GM18519 (cell line): ENCODE data around the gene CPT1C.
"Not testable (repeated sequence)": the region's sequence is repeated elsewhere in the genome, so short reads cannot be mapped to it uniquely, and the experiment has no call there.

Experiments used
- ATAC-seq: cut with Tn5 transposase; IDR thresholded peaks from one replicate; pipeline ENCODE4 v1.9.1; 2021; ENCODE audit warnings: mild to moderate bottlenecking, moderate library complexity; ENCODE audit not compliant: unreplicated experiment, low FRiP score

CPT1C gene

DNA sequence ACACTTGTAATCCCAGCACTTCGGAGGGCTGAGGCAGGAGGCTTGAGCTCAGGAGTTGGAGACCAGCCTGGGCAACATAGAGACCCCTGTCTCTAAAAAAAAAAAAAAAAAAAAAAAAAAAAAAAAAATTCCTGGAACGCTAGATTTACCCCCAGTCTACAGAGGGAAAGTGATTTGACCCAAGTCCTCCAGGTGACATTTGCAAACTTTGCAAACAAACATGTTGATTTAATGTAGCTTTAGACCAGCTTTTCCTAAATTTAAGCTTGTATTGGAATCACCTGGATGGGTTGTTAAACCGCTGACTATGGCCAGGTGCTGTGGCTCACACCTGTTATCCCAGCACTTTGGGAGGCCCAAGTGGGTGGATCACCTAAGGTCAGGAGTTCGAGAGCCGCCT lies 8.4 kb downstream of the CPT1C start:
- ATAC-seq = no peak

- no peak for ATAC-seq
These were observed 9.6 kb downstream of the CPT1C start for GRCh38 chr19:49700563-49700962.

GRCh38 chr19:49701271-49701786 lies 10.4 kb downstream of the CPT1C start:
- no peak for ATAC-seq

GRCh38 chr19:49704888-49705642 lies 14.1 kb downstream of the CPT1C start:
- no peak for ATAC-seq

DNA sequence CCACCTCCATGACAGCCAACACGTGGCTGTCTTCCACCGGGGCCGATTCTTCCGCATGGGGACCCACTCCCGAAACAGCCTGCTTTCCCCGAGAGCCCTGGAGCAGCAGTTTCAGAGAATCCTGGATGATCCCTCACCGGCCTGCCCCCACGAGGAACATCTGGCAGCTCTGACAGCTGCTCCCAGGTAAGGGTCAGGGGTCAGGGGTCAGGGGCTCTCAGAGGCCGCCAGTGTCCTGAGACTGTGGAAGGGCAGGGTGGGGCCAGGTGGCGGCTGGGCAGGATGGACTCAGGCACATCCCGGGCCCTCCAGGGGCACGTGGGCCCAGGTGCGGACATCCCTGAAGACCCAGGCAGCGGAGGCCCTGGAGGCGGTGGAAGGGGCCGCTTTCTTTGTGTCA lies 15.0 kb downstream of the CPT1C start:
- no peak for ATAC-seq

- no peak for ATAC-seq
These were observed 19.5 kb downstream of the CPT1C start for GRCh38 chr19:49710372-49710951.

DNA sequence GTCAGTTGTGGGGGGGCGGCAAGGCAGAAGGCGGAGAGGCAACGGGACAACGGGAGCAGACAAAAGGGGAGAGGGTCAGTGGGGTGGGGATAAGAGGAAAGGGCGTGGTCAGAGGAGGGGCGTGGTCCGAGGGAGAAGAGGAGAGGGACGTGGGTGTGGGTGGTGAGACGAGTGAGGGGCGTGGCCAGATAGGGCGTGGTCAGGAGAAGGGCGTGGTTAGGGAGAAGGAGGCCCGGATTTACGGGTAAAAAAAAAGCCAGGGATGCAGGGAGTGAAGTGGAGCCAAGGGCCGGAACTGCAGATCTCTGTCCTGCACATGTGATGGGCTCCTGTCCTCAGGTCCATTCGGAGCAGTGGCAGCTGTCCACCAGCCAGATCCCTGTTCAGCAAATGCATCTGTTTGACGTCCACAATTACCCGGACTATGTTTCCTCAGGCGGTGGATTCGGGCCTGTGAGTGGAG lies 21.5 kb downstream of the CPT1C start:
- ATAC-seq = no peak

GRCh38 chr19:49713236-49713845 lies 22.4 kb downstream of the CPT1C start:
- ATAC-seq = no peak

GRCh38 chr19:49716154-49716553 lies 25.2 kb downstream of the CPT1C start:
- no peak for ATAC-seq

- ATAC-seq = no peak
These were observed 27.6 kb downstream of the CPT1C start for GRCh38 chr19:49718511-49718910.

GRCh38 chr19:49718991-49719390 lies 28.1 kb downstream of the CPT1C start:
- no peak for ATAC-seq

- ATAC-seq = not testable (repeated sequence)
These were observed 28.5 kb downstream of the CPT1C start for GRCh38 chr19:49719420-49719819.

- ATAC-seq = no peak
These were observed 36.5 kb downstream of the CPT1C start for GRCh38 chr19:49727217-49728030.

DNA sequence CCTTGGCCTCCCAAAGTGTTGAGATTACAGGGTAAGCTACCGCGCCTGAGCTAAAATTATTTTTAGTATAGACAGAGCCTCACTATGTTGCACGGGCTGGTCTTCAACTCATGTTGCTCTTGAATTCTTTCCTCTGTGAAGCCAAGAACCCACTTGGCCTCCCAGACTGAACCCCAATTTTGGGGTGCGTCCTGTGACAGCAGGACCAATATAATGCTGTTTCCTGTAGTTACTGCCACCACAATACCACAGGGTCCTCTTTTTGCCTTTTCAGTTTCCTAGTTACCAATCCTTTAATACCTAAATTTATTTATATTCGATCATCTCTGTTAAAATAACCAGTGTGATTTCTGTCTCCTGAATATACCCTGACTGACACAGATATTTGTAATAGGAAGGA lies 39.2 kb downstream of the CPT1C start:
- no peak for ATAC-seq

- no peak for ATAC-seq
These were observed 47.4 kb downstream of the CPT1C start for GRCh38 chr19:49738268-49738667.

- no peak for ATAC-seq
These were observed 48.2 kb downstream of the CPT1C start for GRCh38 chr19:49739098-49739497.

- ATAC-seq = no peak
These were observed 49.0 kb downstream of the CPT1C start for GRCh38 chr19:49739933-49740332.

DNA sequence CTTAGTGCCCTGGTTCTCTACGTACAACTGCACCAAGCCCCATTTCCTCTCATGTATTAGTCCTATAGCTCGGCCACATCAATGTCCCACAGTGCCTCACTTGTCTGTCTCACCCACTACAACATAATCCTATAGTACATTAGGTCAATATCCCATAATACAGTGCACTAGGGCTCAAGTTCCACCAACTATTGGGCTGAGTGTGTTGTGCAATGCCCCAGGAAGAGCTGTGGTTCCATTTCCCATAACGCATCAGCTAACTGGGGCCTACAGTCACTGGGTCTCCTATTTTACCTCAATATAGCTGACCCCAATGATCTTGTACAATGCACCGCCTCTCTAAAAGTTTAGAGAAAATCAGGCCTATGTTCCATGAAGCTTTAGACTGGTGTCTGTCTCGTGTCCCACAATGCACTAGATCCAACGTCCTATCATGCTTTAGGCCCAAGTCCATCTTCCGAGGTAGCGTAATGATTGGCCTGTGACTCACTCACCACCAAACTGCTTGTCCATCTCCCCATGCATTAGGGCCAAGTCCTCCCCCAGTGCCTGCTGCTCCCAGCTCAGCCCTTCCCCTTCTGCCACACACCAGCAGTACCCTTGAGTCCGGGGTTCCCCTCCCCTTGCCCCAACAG lies 50.4 kb downstream of the CPT1C start:
- no peak for ATAC-seq

GRCh38 chr19:49744946-49745381 lies 54.0 kb downstream of the CPT1C start:
- no peak for ATAC-seq
